ENCODE data around the gene RASGRF1.
"Not testable (repeated sequence)": the region's sequence is repeated elsewhere in the genome, so short reads cannot be mapped to it uniquely, and the experiment has no call there.

RASGRF1 gene

GRCh38 chr15:79037848-79038247 is 52.7 kb downstream of the RASGRF1 start:
- no peak for DNase-seq

DNA sequence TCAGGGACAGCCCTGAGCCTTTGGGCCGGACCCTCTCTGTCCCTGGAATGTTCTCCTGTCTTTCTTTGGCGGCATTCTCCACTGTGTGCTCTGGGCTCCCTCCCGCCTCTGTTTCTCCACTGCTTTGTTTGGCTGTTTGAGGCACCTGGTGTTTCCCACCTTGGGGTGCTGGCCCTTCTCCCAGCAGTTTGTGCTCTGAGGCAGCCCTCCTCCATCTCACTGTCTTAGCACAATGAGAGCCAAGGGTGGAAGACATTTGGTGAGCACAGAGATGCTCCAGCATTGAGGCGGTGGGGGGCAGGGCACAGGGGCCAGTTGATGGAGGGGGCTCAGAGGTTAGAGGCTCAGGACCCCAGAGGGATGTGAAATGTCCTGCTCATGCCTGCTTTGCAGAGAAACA is 54.3 kb downstream of the RASGRF1 start:
- no peak for DNase-seq

GRCh38 chr15:79035814-79036213 is 54.8 kb downstream of the RASGRF1 start:
- DNase-seq: no peak

GRCh38 chr15:79035111-79035601 is 55.4 kb downstream of the RASGRF1 start:
- DNase-seq: no peak

DNA sequence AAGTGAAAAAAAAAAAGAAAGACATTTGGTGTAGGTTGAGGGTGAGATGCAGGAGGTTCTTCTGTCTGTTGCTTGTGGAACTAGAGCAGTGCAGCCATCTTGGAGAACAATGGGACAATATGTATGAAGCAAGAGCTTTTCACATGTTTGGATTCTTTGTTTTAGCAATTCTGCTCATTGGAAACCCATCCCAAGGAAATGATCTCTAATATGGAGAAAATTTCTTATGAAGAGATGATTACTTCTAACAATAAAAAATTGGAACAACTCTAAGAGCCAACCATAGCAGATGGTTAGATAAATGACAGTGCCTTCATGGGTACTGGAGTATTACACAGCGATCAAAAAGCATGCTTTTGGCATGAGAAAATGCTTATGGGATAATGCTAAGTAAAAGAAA is 56.3 kb downstream of the RASGRF1 start:
- DNase-seq: no peak

GRCh38 chr15:79032656-79033055 is 57.9 kb downstream of the RASGRF1 start:
- no peak for DNase-seq

- no peak for DNase-seq
Observed at GRCh38 chr15:79031821-79032220, 58.8 kb downstream of the RASGRF1 start.

DNA sequence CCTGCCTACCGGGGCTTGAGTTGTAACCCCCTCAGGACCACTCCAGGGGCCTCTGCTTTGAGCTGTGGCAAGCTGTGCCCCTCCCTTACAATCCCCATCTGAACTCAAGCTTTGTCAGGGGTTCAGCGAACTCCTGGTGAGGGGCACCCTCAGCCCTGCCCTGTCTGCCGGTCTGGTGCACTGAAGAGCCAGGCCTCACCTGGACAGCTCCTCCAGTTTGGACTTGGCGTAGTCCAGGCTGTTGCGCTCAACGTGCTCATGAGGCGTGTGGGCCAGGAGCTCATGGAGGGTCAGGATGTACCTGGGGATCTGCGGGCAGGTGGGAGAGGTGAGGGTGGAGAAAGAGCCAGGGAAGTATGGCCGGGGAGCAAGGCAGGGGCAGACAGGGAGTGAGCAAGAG is 59.4 kb downstream of the RASGRF1 start:
- DNase-seq: no peak

- DNase-seq: no peak
Observed at GRCh38 chr15:79030470-79030869, 60.1 kb downstream of the RASGRF1 start.

DNA sequence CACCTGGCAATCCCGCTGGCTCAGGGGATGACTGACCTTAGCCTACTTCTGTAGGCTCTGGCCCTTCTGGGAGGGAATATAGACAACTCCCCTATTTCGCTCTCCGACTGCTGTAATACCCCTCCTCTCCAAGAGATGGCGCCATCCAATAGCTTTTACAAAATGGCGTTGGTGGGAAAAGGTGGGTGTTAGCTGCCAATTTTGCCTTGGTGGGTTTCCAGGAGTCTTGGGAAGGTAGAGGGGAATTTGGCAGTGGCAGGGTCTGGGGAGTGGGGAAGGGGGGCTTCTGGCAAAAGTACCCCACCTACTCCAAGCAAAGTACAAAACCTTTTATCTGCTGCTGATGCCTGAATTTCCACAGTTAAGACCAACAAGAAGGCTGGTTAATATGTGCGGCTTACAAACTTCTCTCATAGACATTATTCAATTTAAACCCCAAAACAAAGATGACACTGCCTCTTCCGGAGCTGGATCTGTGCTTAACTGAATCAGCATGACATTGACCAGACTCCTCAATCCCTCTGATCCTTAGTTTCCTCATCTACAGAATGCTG is 62.1 kb downstream of the RASGRF1 start:
- DNase-seq: no peak

DNA sequence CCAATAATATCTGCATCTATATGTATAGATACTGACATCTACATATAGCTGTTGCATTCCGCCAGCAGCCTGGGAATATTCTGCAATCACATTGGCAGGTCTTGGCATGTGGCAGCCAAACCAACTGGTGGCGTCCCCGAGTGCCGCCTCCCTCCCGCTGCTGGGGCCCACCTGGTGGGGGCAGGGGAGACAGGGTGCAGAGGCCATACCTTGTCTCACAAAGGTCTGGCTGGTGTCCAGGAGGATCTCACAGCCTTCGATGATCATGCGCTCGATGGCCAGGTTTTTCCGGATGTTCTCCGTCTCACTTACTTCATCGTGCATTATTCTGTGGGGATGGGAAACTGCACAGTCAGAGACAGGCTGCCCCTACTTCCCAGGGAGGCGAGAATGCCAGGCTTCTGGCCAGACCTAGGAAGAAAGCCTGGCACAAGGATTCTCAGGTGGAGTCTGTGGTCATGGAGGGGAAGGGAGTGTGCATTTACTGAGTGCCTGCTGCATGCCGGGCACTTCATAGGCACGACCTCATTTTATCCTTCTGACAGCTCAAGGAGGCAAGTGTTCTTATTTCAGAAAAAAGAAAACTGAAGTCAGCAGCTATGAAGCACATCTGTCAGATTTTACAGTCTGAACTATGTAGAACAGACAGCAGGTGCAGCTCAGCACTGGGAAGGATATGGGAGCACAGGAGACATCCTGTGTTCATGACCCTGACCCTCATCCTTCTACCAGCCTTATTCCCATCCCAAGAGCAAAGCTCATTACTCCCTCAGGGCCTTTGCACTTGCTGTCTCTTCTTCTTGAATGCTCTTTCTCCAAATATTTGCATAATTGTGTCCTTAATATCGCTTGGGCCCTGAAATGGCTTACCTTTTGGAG is 62.8 kb downstream of the RASGRF1 start:
- no peak for DNase-seq

GRCh38 chr15:79025802-79026201 is 64.8 kb downstream of the RASGRF1 start:
- no peak for DNase-seq

GRCh38 chr15:79025201-79025600 is 65.4 kb downstream of the RASGRF1 start:
- DNase-seq: no peak

GRCh38 chr15:79024493-79024892 is 66.1 kb downstream of the RASGRF1 start:
- DNase-seq: not testable (repeated sequence)

DNA sequence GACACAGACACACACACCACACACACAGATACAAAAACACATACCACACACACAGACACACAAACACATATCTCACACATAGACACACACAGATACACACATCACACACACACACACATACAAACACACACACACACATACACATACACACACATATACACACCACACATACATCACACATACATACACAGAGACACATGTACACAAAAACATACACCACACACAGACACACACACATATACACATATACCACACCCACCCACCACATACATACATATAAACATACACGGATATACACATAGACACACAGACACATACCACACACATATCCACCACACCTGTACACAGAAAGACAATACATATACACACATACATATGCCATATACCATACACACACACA is 66.7 kb downstream of the RASGRF1 start:
- DNase-seq: no peak

- no peak for DNase-seq
Observed at GRCh38 chr15:79023546-79023890, 67.1 kb downstream of the RASGRF1 start.

DNA sequence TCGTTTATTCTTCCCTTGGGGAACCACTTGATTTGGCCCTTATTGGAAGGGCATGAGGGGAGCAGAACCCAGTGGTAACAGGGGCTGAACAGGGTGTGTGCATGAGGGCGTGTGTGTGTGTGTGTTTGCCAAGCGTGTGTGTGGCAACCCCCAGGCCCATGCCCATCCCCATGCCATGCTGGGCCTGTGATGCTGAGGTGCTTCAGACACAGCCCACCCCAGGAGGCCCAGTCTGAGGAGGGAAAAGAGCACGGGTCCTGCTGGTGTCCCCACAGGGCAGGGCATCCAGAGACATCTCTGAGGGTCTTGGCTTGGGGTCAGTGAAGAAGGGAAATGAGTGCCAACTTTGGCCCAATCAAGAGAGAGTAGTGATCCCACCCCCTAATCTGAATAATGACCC is 71.6 kb downstream of the RASGRF1 start:
- DNase-seq: no peak

DNA sequence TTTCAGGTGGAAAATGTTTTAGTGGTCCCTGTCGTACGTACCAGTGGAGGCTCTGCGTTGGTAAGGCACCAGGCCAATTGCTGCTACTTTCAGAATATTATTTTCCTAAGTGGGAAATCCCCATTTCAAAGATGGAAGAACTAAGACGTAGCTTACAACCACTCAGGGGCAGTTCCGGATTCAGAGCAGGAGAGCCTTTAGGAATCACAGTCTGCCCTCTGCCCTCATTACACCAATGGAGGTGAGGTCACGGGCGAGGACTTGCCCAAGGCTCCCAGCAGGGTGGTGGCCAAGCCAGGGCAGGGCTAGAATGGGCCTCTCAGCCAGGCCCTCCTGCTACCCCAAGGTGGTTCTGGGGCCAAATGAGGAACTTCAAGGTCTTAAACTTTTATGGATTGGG is 72.6 kb downstream of the RASGRF1 start:
- DNase-seq: no peak

DNA sequence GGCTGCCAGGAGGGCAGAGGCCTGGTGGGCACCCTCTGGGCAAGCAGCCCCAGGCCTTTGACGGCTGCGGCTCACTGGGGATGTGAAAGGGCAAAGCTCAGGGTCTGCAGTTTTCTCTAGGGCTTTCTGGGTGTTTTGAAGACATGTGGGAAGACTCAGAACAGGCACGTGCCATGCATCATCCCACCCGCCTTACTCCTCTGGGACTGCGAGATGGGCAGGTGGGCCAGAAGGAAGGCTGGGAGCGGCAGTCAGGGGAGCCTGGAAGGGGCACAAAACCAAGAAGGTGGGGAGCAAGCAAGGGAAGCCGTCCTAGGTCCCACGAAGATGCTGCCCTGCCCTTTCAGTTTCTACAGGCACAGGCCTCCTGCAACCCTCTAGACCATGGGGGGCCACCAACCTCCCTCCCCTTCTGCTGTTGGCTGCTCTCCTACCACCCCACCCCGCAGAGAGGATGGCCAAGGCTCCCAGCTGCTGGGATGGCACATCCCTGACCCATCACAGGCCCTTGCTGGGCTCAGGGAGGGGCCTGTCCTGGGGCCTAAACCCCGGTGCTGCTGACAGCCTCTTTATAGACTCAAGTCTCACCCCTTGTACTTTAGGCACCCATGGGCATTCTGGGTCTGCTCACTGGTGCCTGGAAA is 73.9 kb downstream of the RASGRF1 start:
- DNase-seq: no peak

DNA sequence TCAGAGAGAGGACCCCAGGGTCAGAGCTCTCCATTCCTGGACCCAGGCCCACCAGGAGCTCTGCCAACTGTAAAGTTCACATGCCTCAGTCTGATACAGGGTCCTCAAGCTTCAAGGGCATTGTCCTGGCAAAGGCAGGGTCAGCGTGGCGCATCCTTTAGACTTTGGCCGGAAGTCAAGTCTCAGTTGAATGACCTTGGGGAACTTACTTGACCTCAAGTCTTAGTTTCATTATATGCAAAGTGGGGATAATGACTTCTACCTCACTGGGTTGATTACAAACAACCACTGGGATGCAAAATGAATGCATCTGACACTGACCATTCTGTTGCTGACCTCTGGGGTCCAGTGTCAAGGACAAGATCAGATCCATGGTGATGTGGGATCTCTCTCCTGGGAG is 75.2 kb downstream of the RASGRF1 start:
- no peak for DNase-seq

GRCh38 chr15:79010278-79010677 is 80.3 kb downstream of the RASGRF1 start:
- DNase-seq: no peak

GRCh38 chr15:79009379-79009778 is 81.2 kb downstream of the RASGRF1 start:
- DNase-seq: no peak

DNA sequence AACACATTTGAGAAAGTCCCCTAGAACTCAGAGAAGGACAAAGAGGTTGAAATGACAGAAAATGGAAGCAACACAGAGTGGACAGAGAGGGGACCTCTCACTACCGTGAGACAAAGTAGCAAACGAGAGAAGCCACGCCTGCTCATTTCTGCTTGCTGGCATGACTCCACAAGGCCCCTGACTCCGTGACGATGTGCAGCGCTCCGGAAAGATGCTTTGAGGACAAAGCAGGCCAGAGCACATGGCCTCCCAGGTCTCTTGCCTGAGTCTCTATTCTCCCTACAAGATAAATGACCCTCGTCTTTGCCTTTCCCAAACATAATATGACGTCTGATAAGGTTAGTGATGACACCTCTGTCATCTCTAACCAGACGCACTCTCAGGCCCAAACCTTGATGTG is 81.9 kb downstream of the RASGRF1 start:
- DNase-seq: no peak

DNA sequence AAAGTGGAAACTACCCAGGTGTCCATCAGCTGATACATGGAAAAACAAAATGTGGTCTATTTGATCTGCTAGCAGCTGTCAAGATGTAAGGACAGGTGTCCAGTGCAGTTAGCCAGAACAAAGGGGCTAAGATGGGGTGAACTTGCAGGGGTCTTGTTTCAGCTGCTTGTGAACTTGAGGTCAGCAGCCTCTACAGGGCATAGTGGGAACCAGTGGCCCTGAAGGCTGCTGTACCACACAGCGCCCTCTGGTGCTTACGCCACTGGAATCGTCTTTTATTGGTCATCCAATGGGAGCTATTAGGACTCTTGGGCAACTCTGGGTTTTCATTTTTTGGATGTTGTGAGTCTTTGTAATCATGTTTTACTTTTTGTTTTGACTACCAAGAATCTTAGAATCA is 83.5 kb downstream of the RASGRF1 start:
- no peak for DNase-seq
